NCI-H748 (cell line): ENCODE measurements around the gene TTC38.
"Not testable (repeated sequence)": the region's sequence is repeated elsewhere in the genome, so short reads cannot be mapped to it uniquely, and the experiment has no call there.

ENCODE experiments used
- DNase-seq: peaks from one replicate; lab custom pipeline; 2025; ENCODE audit not compliant: unreplicated experiment; lab: John Stamatoyannopoulos, UW

The TTC38 gene

GRCh38 chr22:46295277-46295971, 27.6 kb downstream of the TTC38 start:
- peak; percentile 7 for DNase-seq

- peak; percentile 99 for DNase-seq
Measured at GRCh38 chr22:46296257-46297150, 28.7 kb downstream of the TTC38 start, which contains the start of gene GTSE1. Gene GTSE1, plus strand, starts transcription at chr22:46296870. Its CDS starts 531 bp downstream, at chr22:46297401.

- peak; percentile 45 for DNase-seq
Measured at GRCh38 chr22:46297151-46297812, 29.5 kb downstream of the TTC38 start.

GRCh38 chr22:46299101-46299500, 31.3 kb downstream of the TTC38 start:
- DNase-seq: no peak

GRCh38 chr22:46300491-46300890, 32.7 kb downstream of the TTC38 start:
- no peak for DNase-seq

GRCh38 chr22:46303347-46303965, 35.6 kb downstream of the TTC38 start:
- DNase-seq: no peak

GRCh38 chr22:46308283-46308988, 40.6 kb downstream of the TTC38 start:
- DNase-seq: no peak

GRCh38 chr22:46309526-46310085, 41.8 kb downstream of the TTC38 start:
- DNase-seq: no peak

- DNase-seq: no peak
Measured at GRCh38 chr22:46312056-46312455, 44.2 kb downstream of the TTC38 start.

GRCh38 chr22:46312848-46313247, 45.0 kb downstream of the TTC38 start:
- not testable (repeated sequence) for DNase-seq

GRCh38 chr22:46315976-46316375, 48.2 kb downstream of the TTC38 start:
- DNase-seq: no peak

GRCh38 chr22:46317646-46318045, 49.8 kb downstream of the TTC38 start:
- no peak for DNase-seq

- no peak for DNase-seq
Measured at GRCh38 chr22:46318576-46318975, 50.8 kb downstream of the TTC38 start.

GRCh38 chr22:46319319-46319718, 51.5 kb downstream of the TTC38 start:
- DNase-seq: no peak

- no peak for DNase-seq
Measured at GRCh38 chr22:46320166-46320710, 52.4 kb downstream of the TTC38 start.

GRCh38 chr22:46320716-46321386, 53.0 kb downstream of the TTC38 start:
- no peak for DNase-seq

- no peak for DNase-seq
Measured at GRCh38 chr22:46322711-46323110, 54.9 kb downstream of the TTC38 start.

GRCh38 chr22:46323162-46323561, 55.4 kb downstream of the TTC38 start:
- no peak for DNase-seq

- no peak for DNase-seq
Measured at GRCh38 chr22:46326066-46326680, 58.4 kb downstream of the TTC38 start.
